Measurements from ENCODE around the gene RAPGEF2. TPM values are rescaled to one million over a fixed set of nuclear protein-coding genes. Genes with fewer than 3 reads are reported as not detected.

The RAPGEF2 gene
- total and polyA plus RNA-seq, 2 of the 8 experiments (the other 6 are each of a cell fraction or from before 2014, with no cell fraction given): 24.4 to 48.6 TPM

- Histone ChIP-seq H2AK5ac (ENCODE audit: low read depth, low read length) (no peak overlapping the region), H3K27ac (ENCODE audit: low read depth, low read length) (no peak overlapping the region), H3K23ac (ENCODE audit: insufficient read length) (no peak overlapping the region), H3K27me3 (replicated peaks in 1 of 4; ENCODE audit: control insufficient read depth in 3 of 4, extremely low read depth in 1 of 4, insufficient read depth in 3 of 4, low read length in 3 of 4) (no peaks in the 10 kb centered on the region), H3K56ac (replicated peaks; ENCODE audit: insufficient read length, low read depth, low read length) (no peak overlapping the region), H3K4me3 (ENCODE audit: extremely low read depth in 1 of 4, insufficient read depth in 2 of 4, low read depth in 3 of 4, low read length in 4 of 4) (no peak overlapping the region), H2BK12ac (ENCODE audit: low read depth, low read length) (no peak overlapping the region), H3K23me2 (ENCODE audit: low read depth, low read length) (no peaks in the 10 kb centered on the region), H3K79me2 (ENCODE audit: control insufficient read depth in 1 of 2, insufficient read depth in 2 of 2, low read length in 2 of 2) (no peaks in the 10 kb centered on the region), H3K14ac (ENCODE audit: insufficient read length) (no peak overlapping the region), H3K4ac (replicated peaks; ENCODE audit: insufficient read length, low read depth, low read length) (no peak overlapping the region), H3K9me3 (ENCODE audit: insufficient read depth in 2 of 2, low read depth in 1 of 2, low read length in 1 of 2) (peaks cover 6 to 8% of the 10 kb centered on the region in 2 experiments), H4K91ac (replicated peaks; ENCODE audit: insufficient read length, low read length) (no peak overlapping the region), H4K8ac (ENCODE audit: extremely low read depth, insufficient read depth, low read length) (no peak overlapping the region), H4K20me1 (replicated peaks in 1 of 2; ENCODE audit: control insufficient read depth in 1 of 2, insufficient read depth in 2 of 2, low read length in 2 of 2) (no peaks in the 10 kb centered on the region), H2BK15ac (ENCODE audit: low read length) (no peak overlapping the region), H3K79me1 (ENCODE audit: low read depth, low read length) (no peaks in the 10 kb centered on the region), H3K18ac (ENCODE audit: extremely low read depth, low read length) (no peak overlapping the region), H3K9ac (replicated peaks in 1 of 4; ENCODE audit: extremely low read depth in 1 of 4, low read depth in 3 of 4, low read length in 3 of 4) (no peak overlapping the region), H2BK20ac (ENCODE audit: low read length) (no peak overlapping the region), H2AFZ (ENCODE audit: low read length) (no peak overlapping the region), H3K4me1 (replicated peaks in 1 of 4; ENCODE audit: control insufficient read depth in 3 of 4, insufficient read depth in 4 of 4, low read length in 3 of 4) (no peaks in the 10 kb centered on the region), H4K5ac (ENCODE audit: insufficient read length, low read depth, low read length) (no peak overlapping the region), H2BK5ac (ENCODE audit: low read depth, low read length) (no peak overlapping the region), H3K4me2 (ENCODE audit: insufficient read depth in 1 of 2, low read depth in 2 of 2, low read length in 2 of 2) (no peak overlapping the region), H3K36me3 (ENCODE audit: control insufficient read depth in 2 of 4, insufficient read depth in 4 of 4, low read length in 3 of 4) (no peaks in the 10 kb centered on the region; a peak in 1 of 8 replicates), H2BK120ac (replicated peaks; ENCODE audit: low read depth, low read length) (no peak overlapping the region)
- ChIA-PET CTCF (ENCODE audit: partially characterized antibody) (interaction anchor here (0.9 kb wide), 1 partner anchor 638 kb away, joined by 3 read pairs; no protein-coding TSS in a partner anchor), POLR2A (ENCODE audit: partially characterized antibody) (interaction anchor here (0.6 kb wide), 1 partner anchor 676 kb away, joined by 3 read pairs; no protein-coding TSS in a partner anchor)
- no peak for TF ChIP-seq POU5F1 (IDR thresholded peaks at IDR 0.05; ENCODE audit: low read depth, low read length)
- DNase-seq (ENCODE audit: low read depth in 1 of 2, low spot score in 2 of 2) (no peak), FAIRE-seq (no peak)
- 85% methylated on average over 2 of the region's 2 CpGs; no CpG with 5 or more reads in 1 of the 2 experiments for WGBS, 2 experiments (ENCODE audit: extremely low coverage in 1 of 2, insufficient coverage in 1 of 2, insufficient read length in 1 of 2, insufficient replicate concordance in 2 of 2, low coverage in 1 of 2, low lambda C conversion rate in 2 of 2, missing lambda C conversion rate in 1 of 2)
Measured at GRCh38 chr4:159368320-159368719, 265.4 kb downstream of the RAPGEF2 start.

Measured in H1 (cell line).